Omental fat pad (tissue), 4 donors: ENCODE data around the gene ACAN. TPM values are rescaled to one million over a fixed set of nuclear protein-coding genes. Genes with fewer than 3 reads are reported as not detected.

Experiments
- ATAC-seq: fragments of 150-250 bp; one replicate; pipeline ENCODE4 v1.9.1; 2016; ENCODE audit warnings: mild to moderate bottlenecking, moderate library complexity; ENCODE audit not compliant: low FRiP score
- DNase-seq: peaks from one replicate; pipeline ENCODE4 v3.0.0-alpha.2; 2019; ENCODE audit warnings: low spot score
- CTCF ChIP-seq, 3 donors: fragments of 450-650 bp; IDR thresholded peaks; one replicate each; pipeline ENCODE4 v1.5.1; 2016 to 2017; ENCODE audit warnings: antibody characterized with exemption in 3 of 3, mild to moderate bottlenecking in 3 of 3, moderate library complexity in 2 of 3
- total RNA-seq, 4 donors: library from RNA; depleted of rRNA; stranded (reverse); fragments of >200 nt; gene quantifications; one replicate each; pipeline ENCODE4 v1.1.0, GENCODE V29; 2016

ACAN gene
- total RNA-seq, 4 donors from 2014 or later = 0.06 to 0.12 TPM; not detected in 2

DNA sequence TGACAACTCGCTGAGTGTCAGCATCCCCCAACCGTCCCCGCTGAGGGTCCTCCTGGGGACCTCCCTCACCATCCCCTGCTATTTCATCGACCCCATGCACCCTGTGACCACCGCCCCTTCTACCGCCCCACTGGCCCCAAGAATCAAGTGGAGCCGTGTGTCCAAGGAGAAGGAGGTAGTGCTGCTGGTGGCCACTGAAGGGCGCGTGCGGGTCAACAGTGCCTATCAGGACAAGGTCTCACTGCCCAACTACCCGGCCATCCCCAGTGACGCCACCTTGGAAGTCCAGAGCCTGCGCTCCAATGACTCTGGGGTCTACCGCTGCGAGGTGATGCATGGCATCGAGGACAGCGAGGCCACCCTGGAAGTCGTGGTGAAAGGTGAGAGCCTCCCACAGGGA, 35.4 kb downstream of the ACAN start:
- DNase-seq (no peak), ATAC-seq (no peak)
- no peak for TF ChIP-seq CTCF (IDR thresholded peaks at IDR 0.05)

DNA sequence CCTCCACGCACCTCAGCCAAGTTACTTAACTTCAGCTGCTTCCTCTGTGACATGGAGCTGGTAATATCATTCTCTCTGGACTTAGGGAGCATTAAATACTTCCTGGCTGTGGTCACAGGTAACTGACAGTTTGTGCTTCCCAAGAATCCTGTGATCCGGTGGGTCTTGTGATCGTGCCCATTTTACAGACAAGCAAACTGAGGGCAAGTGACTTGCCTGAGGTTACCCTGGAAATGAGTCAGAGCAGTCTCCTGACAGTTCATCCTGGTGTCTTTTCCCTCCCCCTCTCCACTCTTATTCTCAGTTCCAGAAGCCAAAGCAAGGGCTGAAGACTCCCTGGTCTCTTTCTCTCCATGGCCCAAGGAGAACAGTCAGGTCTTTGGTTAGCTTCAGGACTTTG, 35.9 kb downstream of the ACAN start:
- ATAC-seq = no peak
- DNase-seq = no peak
- TF ChIP-seq CTCF (IDR thresholded peaks at IDR 0.05) = no peak

DNA sequence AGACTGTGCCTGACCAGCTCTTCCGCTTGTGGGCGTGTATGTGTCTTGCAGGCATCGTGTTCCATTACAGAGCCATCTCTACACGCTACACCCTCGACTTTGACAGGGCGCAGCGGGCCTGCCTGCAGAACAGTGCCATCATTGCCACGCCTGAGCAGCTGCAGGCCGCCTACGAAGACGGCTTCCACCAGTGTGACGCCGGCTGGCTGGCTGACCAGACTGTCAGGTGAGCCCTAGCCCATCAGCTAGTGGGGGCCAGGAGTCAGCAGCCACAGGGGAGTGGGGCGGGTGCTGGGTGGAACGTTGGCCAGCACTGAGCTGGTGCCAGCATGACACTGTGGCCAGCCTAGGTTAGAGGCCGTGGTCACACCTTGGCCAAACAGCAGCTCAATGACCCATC, 36.7 kb downstream of the ACAN start:
- ATAC-seq = no peak
- DNase-seq = no peak
- no peak for TF ChIP-seq CTCF (IDR thresholded peaks at IDR 0.05)

- TF ChIP-seq CTCF (IDR thresholded peaks at IDR 0.05) = no peak
- no peak for DNase-seq
- no peak for ATAC-seq
Measured at GRCh38 chr15:88841236-88841635, 38.0 kb downstream of the ACAN start.

- no peak for TF ChIP-seq CTCF (IDR thresholded peaks at IDR 0.05)
- no peak for DNase-seq
- ATAC-seq = no peak
Measured at GRCh38 chr15:88842156-88842555, 38.9 kb downstream of the ACAN start.

DNA sequence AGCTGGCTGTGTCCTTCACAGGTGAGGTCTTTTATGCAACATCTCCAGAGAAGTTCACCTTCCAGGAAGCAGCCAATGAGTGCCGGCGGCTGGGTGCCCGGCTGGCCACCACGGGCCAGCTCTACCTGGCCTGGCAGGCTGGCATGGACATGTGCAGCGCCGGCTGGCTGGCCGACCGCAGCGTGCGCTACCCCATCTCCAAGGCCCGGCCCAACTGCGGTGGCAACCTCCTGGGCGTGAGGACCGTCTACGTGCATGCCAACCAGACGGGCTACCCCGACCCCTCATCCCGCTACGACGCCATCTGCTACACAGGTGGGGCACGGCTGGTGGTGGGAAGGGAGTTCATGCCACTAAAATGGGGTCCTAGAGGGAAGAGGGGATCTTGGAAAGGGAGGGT, 40.1 kb downstream of the ACAN start:
- TF ChIP-seq CTCF (IDR thresholded peaks at IDR 0.05) = no peak
- ATAC-seq (no peak), DNase-seq (no peak)

DNA sequence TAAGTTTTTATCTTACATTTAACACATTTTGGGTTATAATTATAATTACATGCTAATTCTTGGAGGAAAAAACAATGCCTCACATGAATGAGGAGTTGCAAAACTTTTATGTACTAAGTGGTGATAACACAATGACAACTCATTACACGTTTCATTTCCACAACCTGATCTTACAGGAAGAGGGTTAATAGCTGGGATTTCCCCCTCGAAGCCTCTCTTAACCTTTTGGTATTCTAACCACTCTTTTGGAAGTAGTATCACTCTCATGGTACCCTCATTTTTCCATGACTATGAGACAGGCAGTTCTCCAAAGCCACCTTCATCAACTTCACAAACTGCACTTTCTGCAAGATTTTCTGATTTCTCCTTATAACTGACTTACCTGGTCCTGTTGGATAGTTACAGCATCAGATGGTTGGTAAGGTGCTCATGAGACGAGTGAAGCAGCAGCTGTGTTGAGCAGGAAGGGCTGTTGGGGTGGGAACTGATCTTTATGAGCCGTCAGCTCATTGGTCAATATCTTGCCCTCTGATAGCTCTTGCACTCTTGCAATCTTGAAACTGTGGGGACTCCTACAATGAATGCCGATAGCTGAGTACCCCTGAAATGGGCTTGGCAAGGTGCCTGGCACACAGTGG, 41.6 kb downstream of the ACAN start:
- no peak for ATAC-seq
- no peak for TF ChIP-seq CTCF (IDR thresholded peaks at IDR 0.05)
- no peak for DNase-seq
